ENCODE results near the gene EVPL.
"Not testable (repeated sequence)": the region's sequence is repeated elsewhere in the genome, so short reads cannot be mapped to it uniquely, and the experiment has no call there.

EVPL gene

GRCh38 chr17:76048025-76048605, 21.0 kb upstream of the EVPL start:
- no peak for DNase-seq (ENCODE audit: low read depth in 2 of 2)

DNA sequence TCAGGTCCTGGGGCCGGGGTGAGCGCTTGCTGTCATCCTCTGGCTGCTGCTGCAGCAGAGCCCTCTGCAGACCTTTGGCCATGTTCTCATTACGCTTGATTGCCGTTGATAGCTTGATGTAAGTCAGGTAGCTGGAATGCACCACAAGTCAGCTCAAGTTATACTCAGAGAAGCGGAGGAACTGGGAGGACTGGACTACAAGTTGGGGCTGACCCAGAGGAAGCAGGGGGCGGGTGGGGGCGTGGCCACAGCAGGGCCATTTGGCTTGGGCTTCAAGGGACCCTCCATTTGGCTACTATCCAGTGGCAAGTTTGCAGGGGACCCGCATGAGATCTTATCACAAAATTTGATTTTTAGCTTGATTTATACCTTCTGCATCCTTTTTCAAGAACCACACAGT, 19.0 kb upstream of the EVPL start:
- DNase-seq (ENCODE audit: low read depth in 2 of 2) = no peak

DNA sequence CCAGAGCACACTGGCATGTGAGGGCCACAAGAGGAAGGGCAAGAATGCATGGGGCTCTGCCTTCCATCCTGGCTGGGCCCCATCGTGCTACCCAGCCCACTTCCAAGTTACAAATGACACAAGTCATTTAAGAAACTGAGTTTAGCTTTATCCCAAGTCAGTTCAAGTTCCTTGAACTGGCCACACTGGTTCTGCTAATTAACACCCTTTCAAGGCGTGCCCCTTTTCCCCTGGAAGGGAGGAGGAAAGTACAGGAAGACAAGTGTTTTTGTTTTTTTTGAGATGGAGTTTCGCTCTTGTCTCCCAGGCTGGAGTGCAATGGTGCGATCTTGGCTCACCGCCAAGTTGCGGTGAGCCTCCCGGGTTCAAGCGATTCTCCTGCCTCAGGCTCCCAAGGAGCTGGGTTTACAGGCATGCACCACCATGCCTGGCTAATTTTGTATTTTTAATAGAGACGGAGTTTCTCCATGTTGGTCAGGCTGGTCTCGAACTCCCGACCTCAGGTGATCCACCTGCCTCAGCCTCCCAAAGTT, 17.4 kb upstream of the EVPL start:
- not testable (repeated sequence) for DNase-seq (ENCODE audit: low read depth in 2 of 2)

GRCh38 chr17:76042868-76043267, 15.8 kb upstream of the EVPL start:
- not testable (repeated sequence) for DNase-seq (ENCODE audit: low read depth in 2 of 2)

- DNase-seq (ENCODE audit: low read depth in 2 of 2) = no peak
These were observed 13.3 kb upstream of the EVPL start for GRCh38 chr17:76040376-76040775.

- DNase-seq (ENCODE audit: low read depth in 2 of 2) = no peak
These were observed 12.0 kb upstream of the EVPL start for GRCh38 chr17:76039121-76039520.

DNA sequence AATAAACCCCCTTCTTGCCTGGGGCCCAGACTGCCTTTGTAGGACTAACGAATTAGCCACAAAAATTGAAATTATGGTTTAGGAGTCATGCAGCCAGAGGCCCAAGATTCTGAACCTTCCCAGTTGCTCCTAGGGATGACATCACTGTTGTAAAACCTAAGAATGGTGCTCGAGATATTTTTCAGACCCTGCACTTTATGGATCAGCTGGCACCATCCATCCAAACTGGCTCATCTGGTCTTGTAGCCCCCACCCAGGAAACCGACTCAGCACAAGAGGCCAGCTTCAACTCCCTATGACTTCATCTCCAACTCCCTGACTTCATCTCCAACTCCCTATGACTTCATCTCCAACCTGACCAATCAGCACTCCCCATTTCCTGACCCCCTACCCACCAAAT, 10.9 kb upstream of the EVPL start:
- no peak for DNase-seq (ENCODE audit: low read depth in 2 of 2)

DNA sequence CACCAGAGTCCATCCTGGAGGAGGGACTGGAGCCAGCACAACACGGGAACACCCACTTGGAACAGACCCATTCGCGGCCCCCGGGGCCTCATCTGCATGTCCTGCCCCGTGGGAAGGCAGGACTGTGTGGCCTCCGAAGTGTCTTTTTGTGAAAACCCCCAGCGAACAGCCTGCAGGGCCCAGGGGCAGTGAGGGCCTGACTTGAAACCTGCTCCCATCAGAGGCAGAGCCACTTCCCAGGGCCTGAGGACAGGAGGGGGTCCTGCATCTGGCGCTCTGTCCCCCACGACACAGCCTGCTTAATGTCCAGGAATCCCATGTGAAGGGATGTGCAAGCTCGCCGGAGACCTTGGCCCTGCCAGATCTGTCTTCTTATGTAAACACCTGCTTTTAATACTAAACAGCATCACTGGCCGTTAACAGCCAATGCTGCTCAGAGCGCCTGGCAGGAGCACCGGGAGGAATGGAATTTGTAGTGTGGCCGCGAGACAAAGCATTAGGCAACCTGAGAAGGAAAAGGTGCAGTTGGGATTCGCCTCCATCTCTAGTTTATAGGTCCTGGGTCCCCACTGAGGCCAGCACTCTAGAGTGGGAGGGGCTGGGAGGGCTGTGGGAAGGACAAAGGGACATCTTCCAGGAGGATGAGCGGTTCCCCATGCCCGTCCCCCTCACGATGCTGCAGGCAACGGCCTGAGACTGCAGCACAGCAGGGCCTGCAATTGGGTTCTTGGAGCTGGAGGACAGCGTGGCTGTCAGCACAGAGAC, 9.6 kb upstream of the EVPL start:
- DNase-seq (ENCODE audit: low read depth in 2 of 2) = no peak

DNA sequence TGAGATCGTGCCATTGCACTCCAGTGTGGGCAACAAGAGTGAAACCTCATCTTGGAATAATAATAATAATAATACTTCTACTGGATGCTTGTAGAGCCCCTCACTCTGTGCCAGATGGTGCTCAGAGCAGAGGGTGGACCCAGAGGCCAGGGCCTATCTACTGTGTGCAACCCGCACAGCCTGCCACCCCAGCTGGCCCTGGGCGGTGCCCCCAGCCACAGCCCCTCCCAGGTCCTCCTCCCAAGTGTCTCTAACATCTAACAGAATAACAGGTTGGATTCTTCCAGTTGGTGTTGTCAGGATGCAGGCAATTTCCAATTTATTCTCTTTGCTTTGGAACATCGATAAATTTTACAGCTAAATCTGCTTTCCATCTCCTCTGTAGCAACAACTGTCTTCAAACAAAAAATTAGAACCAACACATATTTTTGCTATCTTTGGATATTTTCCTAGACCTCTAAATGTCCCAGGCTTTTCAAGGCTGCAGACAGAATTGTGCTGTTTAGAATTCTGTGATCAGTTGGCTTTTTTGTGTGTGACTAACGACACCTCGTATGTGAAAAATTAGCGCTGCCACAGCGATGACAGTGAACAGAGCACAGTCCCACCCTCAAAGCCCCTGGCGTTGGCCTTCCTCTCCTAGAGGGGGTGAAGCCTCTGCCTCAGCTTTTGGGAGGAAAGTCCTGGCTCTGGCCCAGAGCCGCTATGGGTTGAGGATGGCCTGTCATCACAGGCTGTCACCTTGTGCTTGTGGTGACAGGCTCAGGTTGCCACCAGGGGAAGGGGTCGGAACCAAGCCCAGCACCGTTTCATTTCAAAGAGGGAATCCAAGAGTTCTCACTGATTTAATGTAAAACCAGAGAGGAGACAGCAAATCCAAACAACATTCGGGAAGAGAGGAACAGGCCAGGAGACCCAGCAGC, 7.6 kb upstream of the EVPL start:
- DNase-seq (ENCODE audit: low read depth in 2 of 2) = no peak

GRCh38 chr17:76033139-76033538, 6.0 kb upstream of the EVPL start:
- DNase-seq (ENCODE audit: low read depth in 2 of 2) = no peak

DNA sequence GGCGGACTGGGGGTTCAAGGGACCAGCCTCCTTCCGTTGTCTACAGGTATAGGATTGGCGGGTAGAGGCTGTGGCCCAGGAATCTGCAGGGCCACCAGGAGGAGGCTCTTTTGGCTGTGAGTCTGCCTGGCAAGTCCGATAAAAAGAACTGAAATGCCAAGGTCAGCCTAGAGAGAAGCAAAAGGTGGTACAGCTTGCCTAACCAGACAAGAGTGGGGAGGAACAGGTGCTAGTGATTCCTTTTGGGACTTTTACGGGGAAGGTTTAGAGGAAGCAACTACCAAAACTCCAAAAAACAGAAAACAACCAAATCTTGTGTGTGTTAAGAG, 5.6 kb upstream of the EVPL start:
- no peak for DNase-seq (ENCODE audit: low read depth in 2 of 2)

DNA sequence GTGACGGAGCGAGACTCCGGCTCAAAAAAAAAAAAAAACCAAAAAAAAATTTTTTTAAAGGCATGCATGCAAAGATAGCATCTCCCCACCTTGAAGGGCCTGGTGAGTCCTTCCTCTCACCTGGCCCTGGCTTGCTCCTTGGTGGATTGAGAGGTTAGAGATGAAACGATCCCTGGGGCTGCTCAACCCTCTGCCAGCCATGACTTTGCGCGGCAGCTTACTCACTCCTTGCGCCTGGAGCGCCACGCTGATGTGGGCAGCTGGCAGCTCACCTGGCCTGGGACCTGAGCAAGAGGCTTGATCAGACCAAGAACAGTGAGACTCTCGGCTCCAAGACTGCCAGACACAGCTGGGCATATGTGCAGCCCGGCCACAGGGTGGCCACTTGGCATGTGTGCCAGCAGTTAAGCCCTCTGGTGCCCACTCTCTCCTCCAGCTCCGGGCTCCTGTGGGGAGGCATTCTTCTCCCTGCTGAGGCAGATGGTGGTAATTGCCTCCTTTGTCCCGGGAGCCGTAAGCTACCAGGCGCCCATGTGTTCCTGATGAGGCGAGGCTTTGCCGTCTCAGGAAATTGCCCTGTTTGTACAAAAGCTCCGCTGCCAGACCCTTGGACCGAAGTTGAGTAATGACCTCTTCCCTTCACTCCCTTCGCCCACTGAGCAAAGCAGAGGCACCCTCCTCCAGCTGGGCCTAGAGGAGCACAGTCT, 5.1 kb upstream of the EVPL start:
- DNase-seq (ENCODE audit: low read depth in 2 of 2) = no peak

DNA sequence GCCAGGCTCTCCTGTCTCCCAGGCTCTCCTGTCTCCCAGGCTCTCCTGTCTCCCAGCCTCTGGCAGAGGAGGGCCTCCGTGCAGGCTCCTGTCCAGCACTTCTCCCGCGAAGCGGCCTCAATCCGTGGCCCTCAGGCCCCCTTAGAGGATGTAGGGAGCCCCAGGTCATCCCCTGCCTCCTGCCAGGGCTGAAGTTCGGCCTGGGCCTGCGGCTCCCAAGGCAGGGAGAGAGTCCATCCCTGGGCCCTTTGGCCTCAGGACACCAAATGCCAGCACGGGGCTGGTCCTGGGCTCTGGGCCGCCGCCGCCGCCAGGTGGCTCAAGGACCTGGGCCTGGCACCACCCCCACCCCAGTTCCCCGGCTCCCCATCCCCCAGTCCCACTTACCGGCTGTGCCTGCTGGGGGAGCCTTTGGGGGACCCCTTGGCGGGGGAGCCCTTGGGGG, 370 bp downstream of the EVPL start:
- no peak for DNase-seq (ENCODE audit: low read depth in 2 of 2)

GRCh38 chr17:76025294-76025693, 1.8 kb downstream of the EVPL start:
- DNase-seq (ENCODE audit: low read depth in 2 of 2) = no peak

DNA sequence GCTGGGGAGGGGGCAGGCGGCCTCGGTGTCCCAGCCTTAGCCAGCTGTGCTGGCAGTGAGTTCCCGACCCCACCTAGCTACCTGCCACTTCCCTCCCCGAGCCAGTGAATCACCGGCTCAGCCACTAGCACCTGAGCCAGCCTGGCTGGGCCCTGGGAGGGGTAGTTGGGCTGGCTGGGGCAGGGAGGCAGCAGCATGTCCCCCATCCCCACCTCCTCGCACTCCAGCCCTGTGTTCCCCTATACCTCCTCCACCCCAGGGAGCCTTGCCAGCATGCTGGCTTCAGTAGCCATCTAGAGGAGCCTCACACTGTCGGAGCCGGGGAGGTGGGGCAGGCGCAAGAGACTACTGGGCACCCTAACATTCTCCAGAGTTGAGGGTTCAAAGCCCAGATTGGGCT, 2.8 kb downstream of the EVPL start:
- no peak for DNase-seq (ENCODE audit: low read depth in 2 of 2)

- no peak for DNase-seq (ENCODE audit: low read depth in 2 of 2)
These were observed 3.2 kb downstream of the EVPL start for GRCh38 chr17:76023900-76024237.

- no peak for DNase-seq (ENCODE audit: low read depth in 2 of 2)
These were observed 3.9 kb downstream of the EVPL start for GRCh38 chr17:76022973-76023899.

DNA sequence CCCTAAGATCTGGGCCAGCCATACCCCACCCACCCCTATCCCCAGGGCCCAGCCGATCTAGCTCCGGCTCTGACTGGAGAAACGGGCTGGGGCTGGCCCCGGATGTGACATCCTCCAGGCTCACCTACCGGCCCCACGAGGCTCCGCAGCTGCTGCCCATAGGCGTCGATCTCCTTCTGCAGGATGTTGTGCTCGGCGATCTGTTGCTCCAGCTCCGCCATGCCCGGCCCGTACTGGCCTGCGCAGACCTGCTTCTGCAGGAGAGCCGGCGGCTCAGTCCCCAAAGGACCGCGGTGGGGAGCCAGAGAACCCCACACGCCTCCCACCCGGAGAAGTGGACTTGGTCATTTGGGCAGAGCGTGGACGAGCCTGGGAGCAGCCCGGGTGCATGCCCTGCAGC, 4.8 kb downstream of the EVPL start:
- DNase-seq (ENCODE audit: low read depth in 2 of 2) = no peak

DNA sequence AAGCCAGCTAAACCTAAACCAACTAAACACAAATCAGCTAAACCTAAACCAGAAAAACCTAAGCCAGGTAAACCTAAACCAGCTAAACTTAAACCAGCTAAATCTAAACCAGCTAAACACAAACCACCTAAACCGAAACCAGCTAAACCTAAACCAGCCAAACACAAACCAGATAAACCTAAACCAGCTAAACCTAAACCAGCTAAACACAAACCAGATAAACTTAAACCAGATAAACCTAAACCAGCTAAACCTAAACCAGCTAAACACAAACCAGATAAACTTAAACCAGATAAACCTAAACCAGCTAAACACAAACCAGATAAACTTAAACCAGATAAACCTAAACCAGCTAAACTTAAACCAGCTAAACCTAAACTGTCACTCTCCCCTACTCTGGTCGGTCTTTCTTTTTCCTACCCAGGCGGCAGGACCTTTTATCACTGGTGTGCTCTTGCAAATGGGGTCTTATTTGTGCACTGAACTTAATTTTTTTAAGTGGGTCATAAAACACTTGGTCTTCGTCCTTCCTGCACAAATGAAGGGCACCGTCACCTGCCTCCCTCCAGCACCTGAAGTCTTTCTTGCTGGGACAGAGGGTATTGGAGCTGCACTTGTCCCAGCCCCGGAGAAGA, 7.2 kb downstream of the EVPL start:
- DNase-seq (ENCODE audit: low read depth in 2 of 2) = no peak

GRCh38 chr17:76018801-76019200, 8.3 kb downstream of the EVPL start:
- no peak for DNase-seq (ENCODE audit: low read depth in 2 of 2)

GRCh38 chr17:76018340-76018680, 8.8 kb downstream of the EVPL start:
- DNase-seq (ENCODE audit: low read depth in 2 of 2) = no peak
